GM12878 (cell line): ENCODE results near the gene ACSL4. TPM values are rescaled to one million over a fixed set of nuclear protein-coding genes. Genes with fewer than 3 reads are reported as not detected.

ENCODE experiments used
- ATAC-seq: fragments of 200-7000 bp; cut with Tn5 transposase; 3 replicates; pipeline ENCODE4 v1.9.1; 2020; ENCODE audit warnings: mild to moderate bottlenecking, moderate library complexity
- BruUV-seq: library from RNA; stranded (reverse); fragments of 400-500 nt; replicated peaks from 2 replicates; lab custom pipeline; 2021; lab: Mats Ljungman, UMichigan
- CTCF ChIA-PET: fragments of 300-600 bp; sonication (Branson Sonifier 250); formaldehyde crosslinking; extraction: SDS; loops from one replicate; lab custom pipeline; 2021; ENCODE audit warnings: inconsistent platforms; lab: Yijun Ruan, JAX
- POLR2A ChIA-PET: fragments of 350-600 bp; formaldehyde crosslinking; extraction: SDS; loops from one replicate; lab custom pipeline; 2021; ENCODE audit warnings: inconsistent platforms; lab: Charles Lee
- RAD21 ChIA-PET: fragments of 300-600 bp; sonication (Branson Sonifier 250); formaldehyde crosslinking; loops from one replicate; lab custom pipeline; 2023; ENCODE audit warnings: antibody characterized with exemption; ENCODE audit not compliant: unreplicated experiment; lab: Charles Lee
- SMC1A ChIA-PET: fragments of 300-600 bp; sonication (Branson Sonifier 250); formaldehyde crosslinking; loops from one replicate; lab custom pipeline; 2023; ENCODE audit not compliant: unreplicated experiment, uncharacterized antibody; lab: Charles Lee
- DNase-seq: peaks from one replicate; pipeline ENCODE4 v3.0.0-alpha.2; 2011; ENCODE audit warnings: low read depth, low spot score
- FAIRE-seq: peaks from 3 replicates; lab custom pipeline; 2011; peaks lifted over from hg19 to GRCh38; lab: Jason Lieb, UNC
- H2AFZ ChIP-seq: 2 replicates; pipeline ENCODE4 v1.6.0; 2011; ENCODE audit warnings: low read depth, low read length, control low read depth; ENCODE audit not compliant: control insufficient read depth
- H3K27ac ChIP-seq: 2 replicates; pipeline ENCODE4 v1.5.1; 2011; ENCODE audit warnings: control low read depth; ENCODE audit not compliant: control insufficient read depth, insufficient read depth
- H3K27me3 ChIP-seq, 2 experiments: replicated peaks in 1 of 2; 2 replicates each; pipeline versions ENCODE4 v1.6.0 to v1.6.1; 2011; ENCODE audit warnings: low read length in 1 of 2; ENCODE audit not compliant: control insufficient read depth in 2 of 2, insufficient read depth in 2 of 2
- H3K36me3 ChIP-seq, 2 experiments: 2 replicates each; pipeline ENCODE4 v1.5.1; 2011; ENCODE audit warnings: low read length in 1 of 2; ENCODE audit not compliant: control insufficient read depth in 2 of 2, insufficient read depth in 2 of 2
- H3K4me1 ChIP-seq: 2 replicates; pipeline ENCODE4 v1.6.1; 2011; ENCODE audit warnings: mild to moderate bottlenecking, low read length, moderate library complexity, mixed read lengths; ENCODE audit not compliant: control insufficient read depth, insufficient read depth
- H3K4me2 ChIP-seq: 2 replicates; pipeline ENCODE4 v1.6.0; 2011; ENCODE audit warnings: control low read depth; ENCODE audit not compliant: control insufficient read depth, insufficient read depth
- H3K4me3 ChIP-seq: fragments of 200-600 bp; sonication (generic); 2 replicates; pipeline ENCODE4 v1.5.1; 2016
- H3K79me2 ChIP-seq: 2 replicates; pipeline ENCODE4 v1.6.0; 2011; ENCODE audit warnings: low read length; ENCODE audit not compliant: control insufficient read depth, insufficient read depth
- H3K9ac ChIP-seq: 2 replicates; pipeline ENCODE4 v1.8.0; 2011; ENCODE audit warnings: low read length, control low read depth, mixed read lengths; ENCODE audit not compliant: control insufficient read depth, insufficient read depth
- H3K9me3 ChIP-seq: replicated peaks from 3 replicates; pipeline ENCODE4 v1.5.1; 2011; ENCODE audit warnings: mild to moderate bottlenecking, low read length; ENCODE audit not compliant: control insufficient read depth, insufficient read depth
- H4K20me1 ChIP-seq: 2 replicates; pipeline ENCODE4 v1.6.0; 2011; ENCODE audit not compliant: control insufficient read depth, insufficient read depth
- CHD2 ChIP-seq: IDR thresholded peaks from 2 replicates; pipeline ENCODE4 v1.6.1; 2011; ENCODE audit warnings: low read depth, low read length, improper control_type of control experiment, borderline replicate concordance
- MXI1 ChIP-seq: fragments of 150-350 bp; IDR thresholded peaks from 2 replicates; pipeline ENCODE4 v1.6.1; 2011; ENCODE audit warnings: low read depth, mild to moderate bottlenecking, inconsistent platforms, low read length, improper control_type of control experiment
- NFYB ChIP-seq: IDR thresholded peaks from 2 replicates; pipeline ENCODE4 v1.6.1; 2011; ENCODE audit warnings: low read depth, mild to moderate bottlenecking, low read length, improper control_type of control experiment, moderate library complexity; ENCODE audit not compliant: insufficient read depth
- NR2F1 ChIP-seq: fragments of 450-650 bp; conservative IDR thresholded peaks from 2 replicates; pipeline ENCODE4 v1.6.1; 2017; ENCODE audit warnings: mild to moderate bottlenecking
- PAX8 ChIP-seq: fragments of 450-650 bp; IDR thresholded peaks from 2 replicates; pipeline ENCODE4 v1.6.1; 2017; ENCODE audit warnings: mild to moderate bottlenecking, moderate library complexity
- RB1 ChIP-seq: fragments of 450-650 bp; formaldehyde crosslinking; IDR thresholded peaks from 2 replicates; pipeline ENCODE4 v1.6.1; 2017; ENCODE audit warnings: mild to moderate bottlenecking, borderline replicate concordance
- SP1 ChIP-seq: IDR thresholded peaks from one replicate; pipeline ENCODE4 v1.6.1; 2011; ENCODE audit warnings: low read depth, low read length
- SUPT20H ChIP-seq: IDR thresholded peaks from 2 replicates; pipeline ENCODE4 v1.6.1; 2011; ENCODE audit warnings: low read depth, mild to moderate bottlenecking, low read length, moderate library complexity, borderline replicate concordance; ENCODE audit not compliant: control insufficient read depth
- YY1 ChIP-seq: IDR thresholded peaks from 2 replicates; pipeline ENCODE4 v1.6.1; 2011; ENCODE audit warnings: low read depth, mild to moderate bottlenecking, low read length
- ZNF24 ChIP-seq: fragments of 450-650 bp; IDR thresholded peaks from 2 replicates; pipeline ENCODE4 v1.6.1; 2017; ENCODE audit warnings: antibody characterized with exemption, mild to moderate bottlenecking
- WGBS: methylation state at CpG from one replicate; pipeline ENCODE4 v1.1.6; 2016; ENCODE audit warnings: low lambda C conversion rate; ENCODE audit not compliant: insufficient replicate concordance, insufficient coverage; ENCODE audit errors: missing lambda C conversion rate; 5-methylcytosine and 5-hydroxymethylcytosine counted together
- in situ Hi-C: fragments of 300-500 bp; cut with MboI; formaldehyde crosslinking; loops from 9 replicates; pipeline ENCODE4 v1.14.3; 2018; ENCODE audit warnings: mixed read lengths
- intact Hi-C: fragments of 100-400 bp; cut with micrococcal nuclease; formaldehyde crosslinking; loops from one replicate; pipeline ENCODE4 v1.14.2; 2022; ENCODE audit not compliant: unreplicated experiment
- polyA plus RNA-seq, 11 experiments: library from polyadenylated mRNA; depleted of rRNA in 4 of 11; unstranded in 6 of 11; stranded (reverse) in 5 of 11; fragments of >200 nt; fragmentation: Nextera tagmentation in 4 of 11; fragmentation: Illumina TruSeq in 1 of 11; extraction: Ambion mirVana in 4 of 11; extraction: Trizol in 1 of 11; gene quantifications; 1 replicate in 1 of 11; 2 replicates in 10 of 11; pipeline versions ENCODE4 v1.2.1 to v1.2.3, GENCODE V29; 2011 to 2016; ENCODE audit warnings: inconsistent platforms in 2 of 11, missing spikeins in 2 of 11, low read depth in 1 of 11
- total RNA-seq, 4 experiments: library from RNA; depleted of rRNA in 3 of 4; stranded (reverse); fragments of >200 nt in 3 of 4; fragmentation: Illumina TruSeq in 1 of 4; extraction: Trizol in 1 of 4; gene quantifications; 2 replicates each; pipeline versions ENCODE4 v1.2.1 to v1.2.3, GENCODE V29; 2013 to 2021
- TF ChIP-seq, protein P1 (sequence below), 3 experiments: IDR thresholded peaks in 2 of 3; conservative IDR thresholded peaks in 1 of 3; 2 replicates each; pipeline ENCODE4 v1.5.1; 2011; ENCODE audit warnings: low read depth in 3 of 3, low read length in 3 of 3, mild to moderate bottlenecking in 3 of 3, control low read depth in 2 of 3, moderate library complexity in 2 of 3, inconsistent platforms in 1 of 3, mixed read lengths in 1 of 3; ENCODE audit not compliant: control insufficient read depth in 2 of 3, insufficient read depth in 1 of 3; ENCODE audit errors: extremely low read depth in 1 of 3
- TF ChIP-seq, protein P2 (sequence below): fragments of 450-650 bp; IDR thresholded peaks from 2 replicates; pipeline ENCODE4 v1.6.1; 2017; ENCODE audit warnings: mild to moderate bottlenecking, moderate library complexity

Gene ACSL4
- total and polyA plus RNA-seq, 10 of the 15 experiments (the other 5 are each of a cell fraction or from before 2014, with no cell fraction given), result 20.7 to 66.6 (median 45.4) TPM

DNA sequence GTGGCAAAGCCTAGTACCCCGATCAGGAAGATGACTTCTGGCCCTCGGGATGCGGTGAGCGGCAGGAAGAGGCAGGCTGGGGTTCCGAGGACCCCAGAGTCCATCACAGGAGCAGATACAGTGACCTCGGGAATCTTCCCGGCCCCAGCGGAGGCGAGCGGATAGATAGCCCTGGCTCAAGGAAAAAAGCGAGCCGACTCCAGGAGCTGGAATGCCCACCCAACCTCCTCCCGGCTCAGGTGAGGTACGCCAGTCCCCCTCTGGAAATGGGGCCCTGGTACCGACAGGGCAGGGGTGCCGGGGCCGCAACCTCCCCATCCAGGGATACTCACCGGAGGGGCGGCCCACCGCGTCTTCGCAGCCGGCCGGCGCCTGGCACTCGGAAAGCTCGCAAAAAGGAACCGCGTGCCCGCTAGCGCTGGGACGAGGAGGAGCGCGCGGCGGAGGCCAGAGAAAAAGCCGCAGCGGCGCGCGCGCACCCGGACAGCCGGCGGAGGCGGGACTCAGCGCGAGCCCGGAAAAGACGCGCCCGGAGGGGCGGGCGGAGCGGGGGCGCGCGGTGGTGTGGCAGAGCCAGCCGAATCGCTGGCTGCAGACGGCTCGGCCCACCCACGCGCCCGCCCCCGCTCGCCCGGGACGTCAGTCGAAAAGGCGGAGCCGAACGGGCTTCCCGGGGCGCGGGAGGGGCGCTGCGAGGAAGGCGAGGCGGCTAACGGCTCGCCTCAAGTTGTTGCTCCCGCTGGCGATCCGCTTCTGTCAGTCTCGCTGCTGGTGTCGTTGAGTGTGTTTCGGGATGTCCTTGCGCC lies at the start of gene ACSL4 (continued):
- TF ChIP-seq MXI1, result no peak

DNA sequence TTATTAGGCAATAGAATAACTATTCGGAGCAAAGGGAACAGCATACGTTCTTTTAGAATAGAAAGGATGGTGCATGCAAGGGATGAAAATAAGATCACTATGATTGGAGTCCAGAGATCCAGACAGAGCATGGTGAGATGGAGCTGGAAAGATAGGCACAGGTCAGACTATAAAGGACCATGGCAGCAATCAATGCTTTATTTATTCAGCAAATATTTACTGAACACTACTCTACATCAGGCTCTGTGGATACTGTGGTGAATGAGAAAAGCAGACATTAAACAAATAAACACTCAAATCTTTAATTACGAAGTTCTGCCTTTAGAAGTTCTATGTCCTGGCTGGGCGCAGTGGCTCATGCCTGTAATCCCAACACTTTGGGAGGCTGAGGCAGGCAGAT lies 44.7 kb upstream of the ACSL4 start:
- H3K36me3 ChIP-seq, result no peaks in the 10 kb centered on the region
- TF ChIP-seq RB1 (no peak), YY1 (no peak), SP1 (no peak), CHD2 (no peak), NFYB (no peak), SUPT20H (no peak), PAX8 (no peak), NR2F1 (no peak), ZNF24 (no peak)
- TF ChIP-seq, protein P1, sequence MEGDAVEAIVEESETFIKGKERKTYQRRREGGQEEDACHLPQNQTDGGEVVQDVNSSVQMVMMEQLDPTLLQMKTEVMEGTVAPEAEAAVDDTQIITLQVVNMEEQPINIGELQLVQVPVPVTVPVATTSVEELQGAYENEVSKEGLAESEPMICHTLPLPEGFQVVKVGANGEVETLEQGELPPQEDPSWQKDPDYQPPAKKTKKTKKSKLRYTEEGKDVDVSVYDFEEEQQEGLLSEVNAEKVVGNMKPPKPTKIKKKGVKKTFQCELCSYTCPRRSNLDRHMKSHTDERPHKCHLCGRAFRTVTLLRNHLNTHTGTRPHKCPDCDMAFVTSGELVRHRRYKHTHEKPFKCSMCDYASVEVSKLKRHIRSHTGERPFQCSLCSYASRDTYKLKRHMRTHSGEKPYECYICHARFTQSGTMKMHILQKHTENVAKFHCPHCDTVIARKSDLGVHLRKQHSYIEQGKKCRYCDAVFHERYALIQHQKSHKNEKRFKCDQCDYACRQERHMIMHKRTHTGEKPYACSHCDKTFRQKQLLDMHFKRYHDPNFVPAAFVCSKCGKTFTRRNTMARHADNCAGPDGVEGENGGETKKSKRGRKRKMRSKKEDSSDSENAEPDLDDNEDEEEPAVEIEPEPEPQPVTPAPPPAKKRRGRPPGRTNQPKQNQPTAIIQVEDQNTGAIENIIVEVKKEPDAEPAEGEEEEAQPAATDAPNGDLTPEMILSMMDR (IDR thresholded peaks at IDR 0.05 in 2 of 3, conservative IDR thresholded peaks at IDR 0.05 in 1 of 3; ENCODE audit: control insufficient read depth in 2 of 3, extremely low read depth in 1 of 3, insufficient read depth in 1 of 3, low read depth in 3 of 3, low read length in 3 of 3), result no peak
- TF ChIP-seq, protein P2, sequence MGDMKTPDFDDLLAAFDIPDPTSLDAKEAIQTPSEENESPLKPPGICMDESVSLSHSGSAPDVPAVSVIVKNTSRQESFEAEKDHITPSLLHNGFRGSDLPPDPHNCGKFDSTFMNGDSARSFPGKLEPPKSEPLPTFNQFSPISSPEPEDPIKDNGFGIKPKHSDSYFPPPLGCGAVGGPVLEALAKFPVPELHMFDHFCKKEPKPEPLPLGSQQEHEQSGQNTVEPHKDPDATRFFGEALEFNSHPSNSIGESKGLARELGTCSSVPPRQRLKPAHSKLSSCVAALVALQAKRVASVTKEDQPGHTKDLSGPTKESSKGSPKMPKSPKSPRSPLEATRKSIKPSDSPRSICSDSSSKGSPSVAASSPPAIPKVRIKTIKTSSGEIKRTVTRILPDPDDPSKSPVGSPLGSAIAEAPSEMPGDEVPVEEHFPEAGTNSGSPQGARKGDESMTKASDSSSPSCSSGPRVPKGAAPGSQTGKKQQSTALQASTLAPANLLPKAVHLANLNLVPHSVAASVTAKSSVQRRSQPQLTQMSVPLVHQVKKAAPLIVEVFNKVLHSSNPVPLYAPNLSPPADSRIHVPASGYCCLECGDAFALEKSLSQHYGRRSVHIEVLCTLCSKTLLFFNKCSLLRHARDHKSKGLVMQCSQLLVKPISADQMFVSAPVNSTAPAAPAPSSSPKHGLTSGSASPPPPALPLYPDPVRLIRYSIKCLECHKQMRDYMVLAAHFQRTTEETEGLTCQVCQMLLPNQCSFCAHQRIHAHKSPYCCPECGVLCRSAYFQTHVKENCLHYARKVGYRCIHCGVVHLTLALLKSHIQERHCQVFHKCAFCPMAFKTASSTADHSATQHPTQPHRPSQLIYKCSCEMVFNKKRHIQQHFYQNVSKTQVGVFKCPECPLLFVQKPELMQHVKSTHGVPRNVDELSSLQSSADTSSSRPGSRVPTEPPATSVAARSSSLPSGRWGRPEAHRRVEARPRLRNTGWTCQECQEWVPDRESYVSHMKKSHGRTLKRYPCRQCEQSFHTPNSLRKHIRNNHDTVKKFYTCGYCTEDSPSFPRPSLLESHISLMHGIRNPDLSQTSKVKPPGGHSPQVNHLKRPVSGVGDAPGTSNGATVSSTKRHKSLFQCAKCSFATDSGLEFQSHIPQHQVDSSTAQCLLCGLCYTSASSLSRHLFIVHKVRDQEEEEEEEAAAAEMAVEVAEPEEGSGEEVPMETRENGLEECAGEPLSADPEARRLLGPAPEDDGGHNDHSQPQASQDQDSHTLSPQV, result no peak
- no peak for FAIRE-seq
- POLR2A ChIA-PET, result no interaction called here
- H2AFZ ChIP-seq, result no peak overlapping the region
- SMC1A ChIA-PET, result interaction anchor here (1.0 kb wide), 1 partner anchor 30 kb away, joined by 3 read pairs; no protein-coding TSS in a partner anchor
- WGBS, result 88% methylated on average over 4 of the region's 4 CpGs
- in situ Hi-C loops (no loop called here), intact Hi-C loops (no loop called here)
- H3K79me2 ChIP-seq, result no peaks in the 10 kb centered on the region
- no peak for ATAC-seq
- DNase-seq, result no peak
- no peak overlapping the region for H3K27ac ChIP-seq
- no peak overlapping the region for H3K9ac ChIP-seq
- H3K4me1 ChIP-seq, result peaks cover 11% of the 10 kb centered on the region; the same call in 1 of the 2 replicates
- no peak overlapping the region for H3K4me2 ChIP-seq
- CTCF ChIA-PET, result interaction anchor here (2.7 kb wide), 1 partner anchor 64 kb away, joined by 7 read pairs; no protein-coding TSS in a partner anchor
- RAD21 ChIA-PET, result interaction anchor here (1.1 kb wide), 2 partner anchors 65 to 71 kb away, joined by 3 to 4 read pairs; no protein-coding TSS in a partner anchor
- BruUV-seq, result no TSS peak
- no peaks in the 10 kb centered on the region for H4K20me1 ChIP-seq
- H3K4me3 ChIP-seq, result no peak overlapping the region
- H3K9me3 ChIP-seq, result no peaks in the 10 kb centered on the region
- H3K27me3 ChIP-seq, result no peaks in the 10 kb centered on the region
